Islet of Langerhans (tissue), 1 donor: ENCODE results near the gene MKNK2.

ENCODE experiments used
- FAIRE-seq: peaks from one replicate; lab custom pipeline; 2011; peaks lifted over from hg19 to GRCh38; lab: Jason Lieb, UNC

Gene MKNK2

DNA sequence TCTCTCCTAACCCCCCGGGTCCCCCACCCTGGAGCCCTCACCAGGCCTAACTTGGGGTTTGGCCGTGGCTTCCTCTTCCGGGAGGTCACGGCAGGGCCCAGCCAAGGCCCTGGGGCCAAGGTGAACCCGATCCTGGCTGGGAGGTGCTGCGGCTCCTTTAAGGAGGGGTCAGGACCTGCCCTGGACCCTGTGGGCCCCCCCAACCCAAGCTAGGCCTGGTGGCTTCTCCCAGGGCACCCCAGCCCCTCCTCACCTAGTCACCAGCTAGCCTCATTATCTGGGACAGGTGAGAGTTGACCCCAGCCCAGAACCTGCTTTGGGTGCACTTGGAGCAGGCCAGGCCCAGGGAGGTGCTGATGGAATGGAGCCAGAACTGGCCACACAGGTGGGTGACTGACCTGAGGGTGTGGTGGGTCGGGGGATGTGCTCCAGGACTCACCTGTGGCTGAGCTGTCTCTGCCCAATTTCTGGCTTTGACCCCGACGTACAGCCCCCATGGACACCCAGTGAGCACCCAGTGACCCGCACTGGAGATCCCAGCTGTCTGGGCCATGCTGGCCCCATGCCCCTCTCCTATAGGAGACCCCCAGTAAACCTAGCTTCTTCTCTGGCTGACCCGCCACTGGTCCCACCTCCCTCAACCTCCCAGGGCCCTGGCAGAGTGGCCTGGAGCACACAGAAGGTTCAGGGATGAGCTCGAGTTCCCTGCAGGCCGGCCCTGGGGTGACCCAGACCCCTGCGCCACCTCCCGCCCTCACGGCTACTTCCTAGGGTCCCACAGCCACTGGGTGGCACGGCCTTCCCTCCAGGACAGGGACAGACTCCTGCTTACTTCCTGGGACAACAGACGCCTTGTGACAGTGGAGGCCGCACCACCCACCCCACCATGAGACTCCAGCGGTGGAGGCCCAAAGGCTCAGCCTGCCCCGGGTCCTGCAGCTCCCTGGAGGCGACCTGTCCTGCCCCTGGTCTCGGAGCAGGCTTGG is 6.7 kb upstream of the MKNK2 start:
- FAIRE-seq, result no peak

DNA sequence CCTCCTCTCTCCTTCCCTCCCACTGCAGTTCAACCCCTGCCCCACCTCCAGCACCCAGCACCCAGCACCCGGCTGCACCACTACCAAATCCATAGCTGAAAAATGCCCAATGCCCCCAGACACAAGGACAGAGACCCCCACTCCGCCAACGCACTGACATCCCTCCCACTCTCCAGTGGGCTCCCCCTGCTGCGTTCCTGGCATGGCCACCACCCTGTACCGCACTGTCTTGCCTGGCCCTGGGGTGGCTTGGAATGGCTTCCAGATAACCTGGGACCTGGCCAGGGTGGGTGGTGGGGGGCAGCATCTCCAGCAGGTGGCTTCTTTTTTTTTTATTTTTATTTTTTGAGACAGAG is 5.8 kb upstream of the MKNK2 start:
- FAIRE-seq, result no peak

DNA sequence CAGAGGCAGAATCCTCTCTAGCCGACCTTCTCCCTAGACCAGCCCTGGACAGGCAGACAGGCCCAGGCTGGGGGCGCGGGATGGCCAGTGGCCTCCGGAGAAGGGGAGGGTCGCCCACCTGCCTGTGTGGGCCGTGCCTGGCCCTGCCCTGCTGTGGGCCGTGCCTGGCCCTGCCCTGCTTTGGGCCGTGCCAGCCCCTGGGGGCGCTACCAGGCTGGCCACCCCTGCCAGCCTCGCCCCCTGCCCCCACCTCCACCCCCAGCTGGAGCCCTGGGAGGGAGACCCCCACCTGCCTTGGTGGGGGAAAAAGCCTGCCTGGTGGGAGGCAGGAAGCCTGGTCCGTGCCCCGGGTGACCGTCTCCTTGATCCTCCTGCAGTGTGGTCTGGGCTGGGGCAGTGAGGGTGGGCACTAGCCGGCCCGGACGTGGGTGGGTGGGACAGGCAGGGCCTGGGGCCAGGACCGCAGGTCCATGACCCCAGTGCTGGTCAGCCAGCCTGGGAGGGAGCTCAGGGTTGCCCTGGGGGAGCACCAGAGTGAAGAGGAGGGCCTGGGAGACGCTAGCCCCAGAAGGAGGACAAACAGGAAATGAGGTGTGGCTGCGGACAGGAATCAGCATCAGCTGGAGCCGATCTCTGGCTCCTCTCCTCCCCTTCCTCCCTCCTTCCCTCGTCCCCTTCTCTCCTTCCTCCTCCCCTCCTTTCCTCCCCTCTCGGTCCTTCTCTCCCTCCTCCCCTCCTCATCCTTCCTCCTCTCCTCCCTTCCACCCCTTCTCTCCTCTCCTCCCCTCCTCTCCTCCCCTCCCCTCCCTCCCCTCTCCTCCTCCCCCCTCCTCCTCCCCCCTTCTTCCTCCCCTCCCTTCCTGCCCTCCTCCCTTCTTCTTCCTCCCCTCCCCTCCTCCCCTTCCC is 5.1 kb upstream of the MKNK2 start:
- FAIRE-seq, result no peak

DNA sequence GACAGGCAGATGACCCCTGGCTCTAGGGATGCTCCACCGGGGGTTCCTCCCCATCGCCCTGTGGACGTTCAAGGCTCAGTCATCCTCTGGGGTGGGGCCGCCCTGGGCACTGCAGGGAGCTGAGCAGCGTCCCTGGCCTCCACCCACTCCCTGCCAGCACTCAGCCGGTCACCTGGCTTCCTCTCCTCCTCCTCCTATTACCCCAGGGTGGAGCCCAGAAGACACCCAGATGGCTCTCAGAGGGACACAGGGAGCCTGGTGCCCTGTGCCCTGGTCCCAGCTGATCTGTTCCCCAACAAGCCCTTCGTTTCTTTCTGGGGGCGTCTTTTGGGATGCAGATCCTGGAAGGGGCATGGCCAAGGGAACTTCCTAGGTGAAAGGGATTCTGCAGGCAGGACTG is 3.7 kb upstream of the MKNK2 start:
- no peak for FAIRE-seq

DNA sequence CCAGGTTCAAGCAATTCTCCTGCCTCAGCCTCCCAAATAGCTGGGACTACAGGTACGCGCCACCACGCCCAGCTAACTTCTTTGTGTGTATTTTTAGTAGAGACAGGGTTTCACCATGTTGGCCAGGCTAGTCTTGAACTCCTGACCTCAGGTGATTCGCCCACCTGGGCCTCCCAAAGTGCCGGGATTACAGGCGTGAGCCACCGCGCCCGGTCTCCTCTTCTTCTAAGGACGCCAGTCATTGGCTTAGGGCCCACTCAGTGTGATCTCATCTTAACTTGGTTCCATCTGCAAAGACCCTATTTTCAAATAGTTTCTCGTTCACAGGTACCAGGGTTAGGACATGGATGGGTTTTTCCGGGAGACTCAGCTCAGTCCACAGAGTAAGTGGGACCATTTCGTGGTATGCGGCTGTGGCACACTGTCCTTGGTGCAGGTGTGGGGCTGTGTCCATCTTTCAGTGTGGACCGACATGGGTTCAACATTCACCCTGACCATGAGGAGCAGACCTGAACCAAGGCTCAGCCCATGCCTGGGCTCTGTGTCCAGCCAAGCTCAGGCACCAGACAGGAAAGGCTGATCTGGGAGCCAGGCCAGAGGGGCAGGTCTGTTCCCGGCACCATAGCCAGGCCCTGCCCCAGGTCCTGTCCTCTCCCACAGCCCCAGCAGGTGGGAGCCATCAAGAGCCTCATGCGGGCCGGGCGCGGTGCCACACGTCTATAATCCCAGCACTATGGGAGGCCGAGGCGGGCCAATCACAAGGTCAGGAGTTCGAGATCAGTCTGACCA is 2.8 kb upstream of the MKNK2 start:
- no peak for FAIRE-seq

DNA sequence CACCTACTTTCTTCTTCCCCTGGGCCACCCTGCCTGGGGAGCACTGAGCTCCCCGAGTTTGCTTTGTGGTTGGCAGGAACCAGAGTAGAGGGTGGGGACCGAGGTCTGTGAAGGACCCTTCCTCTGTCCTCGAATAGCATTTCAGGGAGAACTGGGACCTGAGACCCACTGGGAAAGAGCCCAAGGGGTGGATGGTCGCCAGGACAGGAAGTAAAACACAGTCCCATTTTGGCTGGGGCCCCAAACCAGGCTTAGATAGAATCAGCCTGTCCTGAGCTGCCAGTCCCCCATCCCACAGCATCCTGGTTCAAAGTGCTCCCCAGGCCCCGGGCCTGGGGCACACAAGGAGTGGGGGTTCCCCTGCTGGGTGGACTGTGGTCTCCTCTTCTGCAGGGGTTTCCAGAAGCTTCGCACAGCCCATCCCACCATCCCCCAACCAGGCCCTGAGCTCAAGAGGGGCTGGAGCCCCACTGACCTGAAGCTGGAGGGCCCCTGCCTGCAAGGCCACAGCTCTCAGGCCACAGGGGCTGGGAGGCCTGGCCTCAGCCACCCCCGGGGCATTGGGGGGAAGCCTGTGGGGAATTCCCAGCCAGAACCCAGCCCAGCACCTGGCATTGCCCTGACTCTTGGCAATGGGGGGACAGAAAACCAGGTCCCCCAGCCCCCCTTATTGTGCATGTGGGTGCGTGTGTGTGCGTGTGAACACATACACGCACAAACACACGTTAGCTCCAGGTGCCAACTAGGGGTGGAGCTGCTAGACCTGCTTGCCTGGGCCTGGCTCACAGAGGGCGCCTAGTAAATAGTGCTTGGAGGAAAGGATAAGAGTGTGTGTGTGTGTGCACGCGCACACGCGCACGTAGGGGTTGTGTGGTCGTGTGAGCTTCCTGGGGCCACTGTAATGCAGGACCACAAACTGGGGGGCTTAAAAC is 995 bp upstream of the MKNK2 start:
- no peak for FAIRE-seq

DNA sequence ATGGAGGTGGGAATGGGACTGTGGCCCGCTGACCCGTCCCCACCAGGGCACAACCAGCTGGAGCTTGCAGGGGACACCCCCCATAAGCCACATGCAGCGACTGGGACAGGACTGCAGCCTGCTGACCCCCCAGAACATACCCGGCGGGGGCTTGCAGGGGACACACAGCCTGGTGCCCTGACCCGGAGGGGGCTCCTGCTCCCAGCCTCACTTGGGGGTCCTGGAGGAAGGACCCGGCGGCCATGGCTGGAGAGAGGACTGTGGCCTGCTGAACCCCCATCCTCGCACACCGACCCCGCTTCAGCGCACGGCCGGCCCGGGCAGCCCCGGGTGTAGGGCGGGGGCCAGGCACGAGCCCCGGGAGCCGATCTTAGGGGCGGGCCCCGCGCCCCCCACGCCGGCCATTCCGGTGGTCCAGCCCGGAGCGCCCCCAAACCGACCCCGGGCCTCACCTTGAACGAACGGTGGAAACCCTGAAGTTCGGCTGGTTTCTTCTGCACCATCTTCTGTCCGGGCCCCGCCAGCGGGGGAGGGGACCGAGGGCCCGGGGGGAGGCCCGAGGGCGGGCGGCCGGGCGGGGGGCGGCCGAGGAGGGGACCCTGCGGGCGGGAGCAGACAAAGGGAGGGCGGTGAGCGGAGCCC is 574 bp downstream of the MKNK2 start:
- FAIRE-seq, result no peak

DNA sequence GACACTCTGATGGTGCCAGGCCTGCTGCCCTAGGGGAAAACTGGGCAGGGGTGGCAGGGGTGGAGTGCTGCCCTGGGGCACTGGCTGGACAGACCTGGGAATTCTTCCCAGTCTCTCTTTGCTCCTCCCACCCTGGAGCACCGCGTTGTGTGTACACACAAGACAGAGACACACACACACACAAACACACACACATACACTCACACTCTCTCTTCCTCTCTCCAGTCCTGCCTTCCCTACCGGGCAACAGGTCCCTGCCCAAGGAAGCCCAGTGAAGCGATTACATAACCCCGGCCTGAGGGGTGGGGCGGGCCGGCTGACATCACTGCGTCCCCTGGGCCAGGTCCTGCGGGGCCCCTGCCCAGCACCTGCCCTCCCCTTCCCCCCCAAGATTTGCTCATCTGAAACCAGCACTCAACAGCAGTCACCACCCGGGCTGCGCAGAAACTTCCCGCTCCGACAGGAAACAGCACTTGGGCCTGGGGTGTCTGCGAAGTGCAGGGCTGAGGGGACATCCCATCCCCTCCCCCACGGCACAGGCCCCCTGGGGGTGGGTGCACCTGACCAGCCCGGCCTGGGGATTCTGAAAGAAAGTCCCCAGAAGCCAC is 1.2 kb downstream of the MKNK2 start:
- no peak for FAIRE-seq

DNA sequence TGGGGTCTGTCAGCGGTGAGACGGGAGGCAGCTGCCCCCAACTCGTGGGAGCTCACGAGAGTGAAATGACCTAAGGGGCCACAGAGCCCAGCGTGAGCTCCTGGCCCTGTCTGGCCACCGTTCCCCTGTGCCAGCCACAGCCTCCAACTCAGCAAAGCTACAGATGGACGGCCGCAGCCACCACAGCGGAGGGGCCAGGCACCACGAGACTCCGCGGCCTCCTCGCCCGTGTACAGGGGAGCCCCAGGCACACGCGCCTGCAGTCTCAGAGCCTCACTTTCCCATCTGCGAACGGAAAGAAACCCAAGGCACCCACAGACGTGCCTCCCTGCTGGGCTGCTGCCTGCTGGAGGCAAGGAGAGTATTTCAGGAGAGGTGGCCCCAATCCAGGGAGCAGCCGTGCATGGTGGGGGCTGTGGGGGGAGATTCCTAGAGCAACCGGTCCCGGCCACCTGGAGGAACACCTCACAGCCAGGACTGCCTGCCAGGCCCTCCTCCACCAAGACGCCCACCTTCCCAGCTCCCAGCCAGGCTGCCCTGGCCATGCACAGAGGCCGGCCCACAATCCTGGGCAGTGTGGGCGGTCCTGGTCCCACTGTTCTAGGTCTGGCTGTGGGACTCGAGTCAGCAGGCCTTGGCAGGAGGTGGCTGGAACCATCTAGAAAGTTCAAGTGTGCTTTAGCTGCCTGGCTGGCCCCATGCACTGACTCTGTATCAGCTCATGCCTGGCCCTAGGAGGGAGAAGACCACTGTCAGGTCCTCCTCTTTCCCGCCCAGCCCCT is 1.9 kb downstream of the MKNK2 start:
- no peak for FAIRE-seq

DNA sequence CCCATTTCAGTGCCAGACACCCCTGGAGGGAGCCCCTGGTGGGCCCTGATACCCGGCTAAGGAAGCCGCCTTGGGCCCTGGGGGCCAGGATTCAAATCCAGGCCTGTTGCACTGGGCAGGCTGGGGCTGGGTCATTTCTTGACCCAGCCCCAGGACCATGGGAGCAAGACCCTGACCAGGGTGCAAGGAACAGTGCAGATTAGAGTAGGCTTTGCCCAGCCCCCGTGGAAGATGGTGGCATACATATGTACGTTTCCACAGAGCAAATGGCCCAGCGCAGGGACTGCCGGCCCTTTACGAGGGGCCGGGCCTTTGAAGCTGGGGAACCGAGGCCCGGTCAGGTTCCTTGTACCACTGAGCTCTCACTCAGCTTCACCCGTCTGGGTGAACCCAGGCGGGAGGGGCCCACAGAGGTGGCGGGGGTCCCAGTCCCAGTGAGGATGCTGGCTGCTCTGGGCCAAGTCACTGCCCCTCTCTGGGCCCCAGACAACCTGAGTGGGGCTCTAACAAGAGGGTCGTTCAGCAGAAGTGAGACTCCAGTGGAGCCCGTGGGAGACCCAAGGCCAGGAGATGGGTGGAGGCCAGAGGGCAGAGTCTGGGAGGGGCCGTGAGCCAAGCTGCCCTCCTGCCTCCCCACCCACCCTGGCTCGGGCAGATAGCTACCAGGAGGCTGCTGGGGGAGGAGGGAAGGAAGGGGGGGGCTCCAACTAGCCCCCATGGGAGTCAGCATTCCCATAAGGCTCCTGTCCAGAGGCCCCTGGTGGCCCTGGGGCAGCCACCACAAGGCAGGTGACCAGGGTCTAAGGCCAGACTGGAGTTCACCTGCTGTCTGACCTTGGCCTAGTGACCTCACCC is 2.7 kb downstream of the MKNK2 start:
- no peak for FAIRE-seq

DNA sequence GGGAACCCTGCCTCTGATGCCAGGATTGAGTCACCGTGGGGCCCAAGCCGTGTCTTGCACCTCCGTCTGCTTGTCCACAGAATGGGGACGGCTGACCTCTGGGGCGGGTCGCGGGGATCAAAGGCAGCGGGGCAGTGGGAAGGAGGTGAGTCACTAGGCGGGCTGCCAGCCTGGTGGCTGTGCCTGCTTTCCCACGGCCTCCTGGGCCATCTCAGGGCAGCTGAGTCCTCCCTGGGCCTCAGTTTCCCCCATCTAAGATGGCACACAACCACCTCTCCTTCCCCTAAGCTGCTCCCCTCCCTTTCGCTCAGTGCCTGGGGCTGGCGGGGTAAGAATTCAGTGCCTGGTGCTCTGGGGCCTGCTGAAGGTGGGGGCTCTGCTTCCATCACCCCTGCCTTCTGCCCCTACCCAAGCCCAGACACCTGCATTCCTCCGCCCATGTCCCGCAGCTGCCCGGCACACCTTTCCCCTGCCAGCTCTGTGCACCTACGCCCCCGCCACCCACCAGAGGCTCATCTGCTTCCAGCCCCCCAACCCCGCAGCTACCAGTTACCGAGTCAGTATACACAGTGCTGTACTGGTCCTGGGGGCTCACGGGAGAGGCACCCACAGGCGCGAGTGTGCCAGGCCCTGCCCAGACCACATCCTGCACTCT is 3.5 kb downstream of the MKNK2 start:
- no peak for FAIRE-seq

DNA sequence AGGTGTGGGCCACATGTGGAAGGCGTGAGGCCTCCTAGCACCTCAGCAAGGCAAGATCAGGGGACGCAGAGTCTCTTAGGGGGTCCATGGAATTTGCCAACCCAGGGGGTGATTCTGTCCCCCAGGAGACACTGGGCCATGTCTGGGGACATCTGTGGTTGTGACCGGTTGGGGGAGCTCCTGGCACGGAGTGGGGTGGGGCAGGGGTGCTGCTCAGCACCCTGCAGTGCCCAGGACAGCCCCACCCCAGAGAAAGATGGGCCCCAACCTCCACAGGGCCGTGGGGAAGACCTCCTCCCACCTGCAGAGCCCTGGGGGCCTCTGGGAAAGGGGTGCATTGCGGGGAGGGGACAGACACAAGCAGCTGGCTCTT is 4.0 kb downstream of the MKNK2 start:
- no peak for FAIRE-seq

DNA sequence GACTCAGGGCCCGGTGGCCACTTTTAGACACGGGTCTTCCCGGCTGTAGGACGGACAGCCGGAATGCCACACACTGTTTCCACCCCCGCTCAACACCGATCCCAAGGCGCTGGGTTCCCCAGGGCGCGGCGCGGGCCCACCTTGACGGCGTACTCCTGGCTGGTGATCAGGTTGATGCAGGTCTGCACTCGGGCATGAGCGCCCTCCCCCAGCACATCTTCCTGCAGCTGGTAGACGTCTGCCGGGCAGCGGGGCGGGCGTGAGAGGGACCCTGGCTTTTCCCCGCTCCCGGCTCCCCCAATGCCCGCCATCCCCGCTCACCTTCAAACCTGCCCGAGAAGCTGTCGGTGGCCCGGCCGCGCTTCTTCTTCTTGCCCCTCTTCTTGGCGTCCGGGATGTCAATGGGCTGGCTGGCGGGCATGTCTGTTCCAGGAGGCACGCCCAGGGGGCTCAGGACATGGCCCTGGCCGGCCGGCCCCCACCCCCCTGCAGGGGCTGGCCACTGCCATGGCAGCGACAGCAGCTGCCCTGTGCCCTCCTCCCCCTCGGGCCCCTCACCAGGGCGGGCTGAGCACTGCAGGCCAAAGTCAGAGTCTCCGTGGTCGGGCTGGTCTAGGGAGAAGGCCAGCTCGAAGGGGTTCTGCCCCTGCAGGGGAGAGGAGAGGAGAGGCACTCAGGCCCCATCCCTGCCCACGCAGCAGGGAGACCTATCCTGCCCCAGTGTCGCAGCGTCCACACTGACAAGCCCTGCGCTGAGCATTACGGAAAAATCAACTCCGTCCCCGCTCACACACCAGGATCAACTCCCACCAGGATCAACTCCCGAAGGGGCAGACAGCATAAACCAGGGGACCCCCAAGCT is 4.8 kb downstream of the MKNK2 start:
- no peak for FAIRE-seq

DNA sequence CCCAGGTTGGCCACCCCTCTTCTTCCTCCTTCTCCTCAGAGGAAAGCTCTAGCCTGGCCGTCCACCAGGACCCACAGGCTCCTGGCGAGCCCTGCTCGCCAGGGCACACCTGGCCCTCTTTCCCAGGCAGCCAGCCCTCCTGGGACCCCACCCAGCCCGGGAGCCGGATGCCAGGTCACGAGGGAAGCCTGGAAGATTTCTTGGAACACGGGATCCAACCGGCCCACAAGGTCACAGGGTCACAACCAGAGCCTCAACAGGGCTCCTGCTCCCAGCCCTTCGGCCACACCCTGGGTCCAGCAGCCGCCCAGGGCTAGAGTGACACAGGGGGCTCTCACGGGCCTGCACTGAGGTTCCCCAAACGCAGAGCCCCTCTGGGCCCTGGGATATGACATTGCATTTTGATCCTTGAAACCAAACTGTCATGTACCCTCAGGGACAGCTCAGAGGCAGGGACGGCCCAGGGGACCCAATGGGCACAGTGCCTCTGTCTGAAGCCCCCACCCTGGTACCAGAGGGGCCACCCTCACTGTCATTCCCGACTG is 5.5 kb downstream of the MKNK2 start:
- no peak for FAIRE-seq

DNA sequence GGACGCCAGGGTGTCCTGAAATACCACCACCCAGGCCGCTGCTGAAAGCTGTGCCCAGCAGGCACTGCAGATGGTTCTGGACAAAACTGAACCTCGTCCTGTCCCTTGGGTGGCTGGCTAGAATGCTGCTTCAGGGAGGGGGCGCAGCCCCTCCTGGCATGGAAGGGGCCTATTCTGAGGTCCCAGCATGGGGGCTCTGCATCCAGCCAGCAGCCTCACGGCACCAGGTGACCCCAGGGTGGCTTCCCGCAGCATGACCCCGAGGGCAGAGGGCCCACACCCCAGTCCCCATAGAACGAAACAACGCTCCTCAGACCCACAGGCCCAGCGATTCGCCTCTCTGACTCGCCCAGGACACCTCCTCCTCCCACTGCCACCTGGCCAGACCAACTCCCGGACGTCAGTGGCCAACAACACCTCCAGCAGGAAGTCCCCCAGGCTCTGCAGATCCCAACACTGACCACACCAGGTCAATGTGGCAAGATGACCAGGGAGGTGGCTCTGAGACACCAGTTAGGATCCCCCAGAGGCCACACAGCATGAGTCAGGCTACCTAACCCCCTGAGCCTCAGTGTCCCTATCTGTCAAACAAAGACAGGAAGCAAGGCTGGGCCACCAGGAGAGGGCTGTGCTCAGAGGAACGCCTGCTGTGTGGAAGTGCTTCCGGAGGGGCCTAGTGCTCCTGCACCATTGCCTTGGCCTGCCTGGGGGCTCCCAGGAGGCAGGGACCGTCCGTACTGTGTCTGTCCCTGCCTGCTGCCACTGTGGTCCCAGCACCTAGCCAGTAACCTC is 6.1 kb downstream of the MKNK2 start:
- FAIRE-seq, result no peak
